Right atrium auricular region (tissue), 2 donors: ENCODE results near the gene GNAZ. TPM values are rescaled to one million over a fixed set of nuclear protein-coding genes. Genes with fewer than 3 reads are reported as not detected.
"Not testable (repeated sequence)": the region's sequence is repeated elsewhere in the genome, so short reads cannot be mapped to it uniquely, and the experiment has no call there.

Source experiments
- DNase-seq: peaks from one replicate; pipeline ENCODE4 v3.0.0-alpha.2; 2019; ENCODE audit warnings: low spot score
- H3K27ac ChIP-seq, 2 donors: fragments of 200-600 bp; sonication (generic); 1 replicate in 1 of 2; 2 replicates in 1 of 2; pipeline ENCODE4 v1.5.1; 2016 to 2019
- H3K27me3 ChIP-seq, 2 donors: fragments of 200-600 bp; sonication (generic); one replicate each; pipeline versions ENCODE4 v1.5.1 to v1.6.0; 2017 to 2019
- H3K36me3 ChIP-seq: fragments of 200-600 bp; sonication (generic); one replicate; pipeline ENCODE4 v1.5.1; 2016
- H3K4me1 ChIP-seq, 2 donors: fragments of 200-600 bp; sonication (generic); one replicate each; pipeline versions ENCODE4 v1.5.1 to v1.6.0; 2017 to 2019
- H3K4me3 ChIP-seq, 2 donors: fragments of 200-600 bp; sonication (generic); 1 replicate in 1 of 2; 2 replicates in 1 of 2; pipeline ENCODE4 v1.5.1; 2017 to 2019; ENCODE audit warnings: mild to moderate bottlenecking in 1 of 2, moderate library complexity in 1 of 2
- H3K9me3 ChIP-seq, 2 donors: fragments of 200-600 bp; sonication (generic); one replicate each; pipeline ENCODE4 v1.5.1; 2019
- total RNA-seq, 2 donors: library from RNA; depleted of rRNA; stranded (reverse); fragments of >200 nt; gene quantifications; one replicate each; pipeline ENCODE4 v1.1.0, GENCODE V29; 2016
- TF ChIP-seq, protein P1 (sequence below), 2 donors: fragments of 200-600 bp; sonication (generic); IDR thresholded peaks; one replicate each; pipeline ENCODE4 v1.5.1; 2019; ENCODE audit warnings: antibody characterized with exemption in 2 of 2

Gene GNAZ
- 1 to 10 TPM; 1.9 to 3.2 TPM for total RNA-seq

- Histone ChIP-seq H3K27ac (peak within 1 kb of the TSS in 1 of 2 donors; percentile 9), H3K27me3 (no peaks in the 10 kb centered on the region), H3K36me3 (no peaks in the 10 kb centered on the region), H3K9me3 (no peaks in the 10 kb centered on the region), H3K4me1 (peaks cover 0 to 18% of the 10 kb centered on the region in 2 donors), H3K4me3 (peak within 1 kb of the TSS; percentile 42 to 67)
- TF ChIP-seq, protein P1, sequence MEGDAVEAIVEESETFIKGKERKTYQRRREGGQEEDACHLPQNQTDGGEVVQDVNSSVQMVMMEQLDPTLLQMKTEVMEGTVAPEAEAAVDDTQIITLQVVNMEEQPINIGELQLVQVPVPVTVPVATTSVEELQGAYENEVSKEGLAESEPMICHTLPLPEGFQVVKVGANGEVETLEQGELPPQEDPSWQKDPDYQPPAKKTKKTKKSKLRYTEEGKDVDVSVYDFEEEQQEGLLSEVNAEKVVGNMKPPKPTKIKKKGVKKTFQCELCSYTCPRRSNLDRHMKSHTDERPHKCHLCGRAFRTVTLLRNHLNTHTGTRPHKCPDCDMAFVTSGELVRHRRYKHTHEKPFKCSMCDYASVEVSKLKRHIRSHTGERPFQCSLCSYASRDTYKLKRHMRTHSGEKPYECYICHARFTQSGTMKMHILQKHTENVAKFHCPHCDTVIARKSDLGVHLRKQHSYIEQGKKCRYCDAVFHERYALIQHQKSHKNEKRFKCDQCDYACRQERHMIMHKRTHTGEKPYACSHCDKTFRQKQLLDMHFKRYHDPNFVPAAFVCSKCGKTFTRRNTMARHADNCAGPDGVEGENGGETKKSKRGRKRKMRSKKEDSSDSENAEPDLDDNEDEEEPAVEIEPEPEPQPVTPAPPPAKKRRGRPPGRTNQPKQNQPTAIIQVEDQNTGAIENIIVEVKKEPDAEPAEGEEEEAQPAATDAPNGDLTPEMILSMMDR (IDR thresholded peaks at IDR 0.05): no peak
- no peak for DNase-seq
Observed at GRCh38 chr22:23070418-23071229, at the start of gene GNAZ. GNAZ (plus strand) TSS chr22:23070519; CDS start chr22:23095696, 25,177 bp downstream.

GRCh38 chr22:23020659-23021293 lies 49.5 kb upstream of the GNAZ start:
- TF ChIP-seq, protein P1 (IDR thresholded peaks at IDR 0.05): no peak
- H3K9me3 ChIP-seq: peaks cover 0 to 9% of the 10 kb centered on the region in 2 donors
- H3K4me3 ChIP-seq: no peak overlapping the region
- no peak overlapping the region for H3K27ac ChIP-seq
- no peak for DNase-seq
- no peaks in the 10 kb centered on the region for H3K27me3 ChIP-seq
- no peaks in the 10 kb centered on the region for H3K36me3 ChIP-seq
- H3K4me1 ChIP-seq: no peaks in the 10 kb centered on the region

DNA sequence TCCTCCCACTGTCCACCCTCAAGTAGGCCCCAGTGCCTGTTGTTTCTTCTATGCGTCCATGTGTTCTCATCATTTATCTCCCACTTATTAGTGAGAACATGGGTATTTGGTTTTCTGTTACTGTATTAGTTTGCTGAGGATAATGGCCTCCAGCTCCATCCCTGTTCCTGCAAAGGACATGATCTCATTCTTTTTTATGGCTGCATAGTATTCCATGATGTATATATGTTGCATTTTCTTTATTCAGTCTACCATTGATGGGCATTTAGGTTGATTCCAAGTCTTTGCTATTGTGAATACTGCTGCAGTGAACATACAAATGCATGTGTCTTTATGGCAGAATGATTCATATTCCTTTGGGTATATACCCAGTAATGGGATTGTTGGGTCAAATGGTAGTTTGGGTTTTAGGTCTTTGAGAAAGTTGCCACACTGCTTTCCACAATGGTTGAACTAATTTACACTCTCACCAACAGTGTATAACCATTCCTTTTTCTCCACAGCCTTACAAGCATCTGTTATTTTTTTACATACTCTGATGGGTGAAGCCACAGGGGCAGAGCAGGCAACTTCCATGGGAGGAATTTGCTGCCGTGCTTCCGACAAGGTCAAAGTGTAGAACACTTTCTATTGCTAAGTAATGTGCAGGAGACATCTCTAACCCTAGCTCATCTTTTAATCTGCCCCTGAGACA lies 48.5 kb upstream of the GNAZ start:
- H3K27me3 ChIP-seq, H3K9me3 ChIP-seq, DNase-seq, H3K36me3 ChIP-seq, H3K4me3 ChIP-seq, H3K27ac ChIP-seq, H3K4me1 ChIP-seq: not testable (repeated sequence)

GRCh38 chr22:23023294-23023693 lies 47.0 kb upstream of the GNAZ start:
- Histone ChIP-seq H3K4me1 (no peaks in the 10 kb centered on the region), H3K9me3 (peaks cover 0 to 9% of the 10 kb centered on the region in 2 donors), H3K27ac (no peak overlapping the region), H3K4me3 (no peak overlapping the region), H3K27me3 (no peaks in the 10 kb centered on the region), H3K36me3 (no peaks in the 10 kb centered on the region)
- no peak for DNase-seq
- TF ChIP-seq, protein P1 (IDR thresholded peaks at IDR 0.05): no peak

DNA sequence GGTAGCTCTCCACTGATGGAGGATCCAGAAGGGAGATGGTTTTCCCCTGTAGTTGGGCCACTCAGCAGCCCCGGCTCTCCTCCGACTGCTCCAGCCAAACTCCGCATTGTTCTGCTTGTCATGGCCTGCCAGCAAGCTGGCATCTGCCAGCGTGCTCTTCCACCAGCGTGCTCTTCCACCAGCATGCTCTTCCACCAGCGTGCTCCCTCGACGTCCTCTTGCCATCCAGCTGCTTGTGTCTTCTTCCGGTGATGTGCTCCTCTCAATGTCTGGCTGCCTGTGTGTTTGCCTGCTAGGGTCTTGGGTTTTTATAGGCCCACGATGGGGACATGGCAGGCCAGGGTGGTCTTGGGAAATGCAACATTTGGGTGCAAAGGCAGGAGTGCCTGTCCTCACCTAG lies 43.5 kb upstream of the GNAZ start:
- TF ChIP-seq, protein P1 (IDR thresholded peaks at IDR 0.05): no peak
- Histone ChIP-seq H3K36me3 (no peaks in the 10 kb centered on the region), H3K4me1 (no peaks in the 10 kb centered on the region), H3K27ac (no peak overlapping the region), H3K9me3 (no peaks in the 10 kb centered on the region), H3K27me3 (no peaks in the 10 kb centered on the region), H3K4me3 (no peak overlapping the region)
- no peak for DNase-seq

GRCh38 chr22:23027849-23028248 lies 42.5 kb upstream of the GNAZ start:
- not testable (repeated sequence) for H3K27ac ChIP-seq, H3K4me3 ChIP-seq, H3K4me1 ChIP-seq, DNase-seq, H3K27me3 ChIP-seq, H3K9me3 ChIP-seq, H3K36me3 ChIP-seq
